NCI-H2171 treated with DMSO at 0.1 percent for 48 hours (cell line): ENCODE results near the gene TXNRD1.
"Not testable (repeated sequence)": the region's sequence is repeated elsewhere in the genome, so short reads cannot be mapped to it uniquely, and the experiment has no call there.

ENCODE experiments used
- DNase-seq: peaks from one replicate; lab custom pipeline; 2025; lab: John Stamatoyannopoulos, UW

Gene TXNRD1

DNA sequence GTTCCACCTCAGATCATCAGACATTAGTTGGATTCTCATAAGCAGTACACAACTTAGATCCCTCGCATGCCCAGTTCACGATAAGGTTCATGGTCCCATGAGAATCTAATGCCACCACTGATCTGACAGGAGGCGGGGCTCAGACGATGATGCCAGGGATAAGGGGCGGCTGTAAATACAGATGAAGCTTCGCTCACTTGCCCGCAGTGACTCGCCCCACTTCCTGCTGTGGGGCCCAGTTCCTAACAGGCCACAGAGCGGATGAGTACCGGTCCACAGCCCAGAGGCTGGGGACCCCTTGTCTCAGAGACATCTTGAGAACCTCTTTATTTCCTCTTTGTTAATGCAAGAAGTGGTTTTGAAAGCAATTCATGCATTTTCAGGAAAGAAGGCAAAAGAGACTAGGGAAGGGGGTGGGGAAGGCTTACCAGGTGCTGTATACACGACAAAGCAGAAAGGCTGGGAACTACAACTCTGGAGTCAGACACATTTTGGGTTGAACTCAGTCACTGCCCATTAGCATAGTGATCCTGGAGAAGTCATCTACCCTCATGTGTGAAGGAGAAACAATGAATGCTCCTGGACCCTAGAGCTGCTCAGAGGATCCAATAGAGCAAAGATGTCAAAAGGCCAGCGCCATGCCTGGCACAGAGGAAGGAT, 156.6 kb downstream of the TXNRD1 start:
- no peak for DNase-seq

GRCh38 chr12:104372721-104373335, 157.2 kb downstream of the TXNRD1 start:
- no peak for DNase-seq

GRCh38 chr12:104374071-104374470, 158.5 kb downstream of the TXNRD1 start:
- no peak for DNase-seq

DNA sequence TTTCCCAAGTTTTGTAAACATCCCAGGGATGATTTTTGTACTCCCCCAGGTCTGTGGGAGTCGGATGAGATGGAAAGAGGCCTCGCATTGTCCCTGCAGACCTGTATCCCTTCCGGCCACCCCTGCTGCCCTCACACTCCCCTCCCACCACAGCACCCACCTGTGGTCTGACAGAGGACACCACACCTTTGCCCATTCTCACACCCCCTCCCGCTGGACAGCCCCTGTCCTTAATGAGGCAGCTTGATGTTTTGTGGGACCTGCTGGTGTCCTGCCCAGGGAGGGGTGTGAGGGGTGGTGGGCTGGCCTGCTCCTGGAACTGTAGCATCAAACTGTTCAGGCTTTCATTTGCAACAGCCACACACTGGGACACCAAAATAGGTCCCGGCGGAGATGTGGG, 159.2 kb downstream of the TXNRD1 start:
- DNase-seq = no peak

DNA sequence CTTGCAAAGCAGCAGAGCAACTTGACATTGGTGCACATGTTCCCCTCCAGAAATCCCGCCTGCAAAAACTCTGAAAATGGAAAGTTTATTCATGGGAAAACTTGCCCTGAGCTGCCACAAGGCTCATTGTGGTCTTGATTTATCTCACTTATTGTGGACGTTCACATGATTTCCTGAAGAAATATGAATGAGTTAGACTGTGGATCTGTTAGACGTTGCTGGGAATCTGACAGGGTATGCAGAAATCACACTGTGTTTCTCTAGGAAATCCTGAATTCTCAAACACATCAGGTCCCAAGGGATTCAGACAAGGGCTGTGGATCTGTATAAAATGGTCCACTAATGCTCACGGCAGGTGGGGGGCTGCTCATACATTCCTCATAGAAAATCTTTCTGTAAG, 160.2 kb downstream of the TXNRD1 start:
- DNase-seq = no peak

DNA sequence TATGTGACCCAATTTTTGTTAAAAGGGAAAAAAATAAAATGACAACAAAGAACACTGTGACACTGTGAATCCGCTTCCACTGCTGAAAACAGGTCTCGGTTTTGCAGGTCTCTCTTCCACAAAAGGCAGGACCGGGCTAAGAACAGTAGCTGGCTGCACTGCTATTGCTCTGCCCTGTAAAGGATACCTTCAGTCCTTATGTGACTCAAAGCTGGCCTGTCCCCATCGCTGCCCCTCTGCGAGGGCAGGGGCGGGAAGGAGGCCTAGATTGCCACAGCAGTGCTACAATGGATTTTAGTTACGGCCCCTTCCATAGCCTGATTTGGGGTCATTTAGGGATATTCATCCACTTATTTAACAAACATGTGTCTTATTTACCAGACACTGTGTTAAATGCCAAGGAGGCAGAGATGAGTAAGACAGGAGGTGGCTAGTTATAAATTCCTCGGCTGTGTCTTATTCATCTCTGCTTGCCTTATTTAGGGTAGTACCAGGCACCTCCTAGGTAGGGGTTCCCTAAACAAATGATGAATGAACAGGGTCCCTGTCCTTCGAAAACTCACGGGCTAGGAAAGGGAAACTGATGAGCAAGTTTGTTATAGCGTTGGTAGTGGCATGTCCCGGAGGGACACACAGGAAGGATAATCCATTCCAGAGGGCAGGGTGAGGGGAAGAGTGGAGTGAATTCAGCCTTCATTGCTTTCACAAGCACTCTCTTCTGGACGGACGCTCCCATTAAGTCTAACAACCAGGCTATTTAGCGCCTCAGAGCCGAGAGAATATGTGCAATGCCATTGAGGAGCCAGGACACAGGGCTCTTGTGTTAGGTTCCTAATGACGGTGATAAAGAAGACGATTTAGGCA, 161.3 kb downstream of the TXNRD1 start:
- DNase-seq = no peak

DNA sequence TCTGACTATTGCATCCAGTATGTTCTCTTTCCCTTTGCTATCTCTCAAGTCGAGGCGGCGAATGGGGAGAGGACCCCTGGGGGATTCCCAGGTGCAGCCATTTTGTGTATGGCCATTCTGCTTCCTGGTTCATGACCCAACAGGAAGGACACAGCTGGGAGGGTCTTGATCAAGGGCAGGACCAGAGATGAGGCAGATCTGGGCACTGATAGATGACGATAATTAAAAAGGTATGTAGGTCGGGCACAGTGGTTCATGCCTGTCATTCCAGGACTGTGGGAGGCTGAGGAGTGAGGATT, 161.9 kb downstream of the TXNRD1 start:
- DNase-seq = no peak

GRCh38 chr12:104378427-104378826, 162.8 kb downstream of the TXNRD1 start:
- DNase-seq = no peak

- DNase-seq = no peak
Observed at GRCh38 chr12:104381341-104381730, 165.8 kb downstream of the TXNRD1 start.

DNA sequence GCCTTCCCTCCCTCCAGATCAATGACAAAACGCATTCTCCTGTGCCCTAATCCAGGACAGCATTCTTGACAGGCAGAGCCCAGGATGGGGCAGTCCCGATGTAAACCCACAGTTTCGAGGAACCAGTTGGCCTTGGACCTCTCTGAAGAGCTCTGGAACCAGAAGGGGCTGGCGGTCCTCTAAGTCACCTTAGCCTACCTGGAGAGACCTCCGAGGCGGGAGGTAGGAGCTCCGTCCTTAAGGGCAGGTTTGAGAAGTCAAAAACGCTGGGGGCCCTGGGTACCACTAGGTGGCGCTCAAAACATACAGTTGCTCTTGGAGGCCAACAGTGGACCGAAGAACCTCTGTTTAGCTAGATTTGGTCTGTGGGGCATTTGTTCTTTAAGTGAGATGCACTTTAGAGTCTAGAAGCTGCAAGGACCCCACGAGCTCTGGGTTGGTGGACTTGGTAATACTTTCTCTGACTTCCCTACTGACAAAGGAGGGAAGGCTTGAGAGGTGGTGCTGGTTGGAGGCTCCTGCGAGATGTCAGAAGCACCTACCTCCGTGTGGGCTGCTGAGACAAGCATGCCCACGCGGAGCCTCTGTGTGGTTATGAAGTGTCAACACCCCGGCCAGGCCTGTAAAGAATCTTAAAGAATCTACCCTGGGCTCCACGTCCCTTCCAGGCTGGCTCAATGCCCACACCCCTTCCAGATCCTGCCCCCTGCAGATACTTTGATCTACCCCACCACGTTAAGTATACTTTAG, 166.3 kb downstream of the TXNRD1 start:
- peak; percentile 76 for DNase-seq

DNA sequence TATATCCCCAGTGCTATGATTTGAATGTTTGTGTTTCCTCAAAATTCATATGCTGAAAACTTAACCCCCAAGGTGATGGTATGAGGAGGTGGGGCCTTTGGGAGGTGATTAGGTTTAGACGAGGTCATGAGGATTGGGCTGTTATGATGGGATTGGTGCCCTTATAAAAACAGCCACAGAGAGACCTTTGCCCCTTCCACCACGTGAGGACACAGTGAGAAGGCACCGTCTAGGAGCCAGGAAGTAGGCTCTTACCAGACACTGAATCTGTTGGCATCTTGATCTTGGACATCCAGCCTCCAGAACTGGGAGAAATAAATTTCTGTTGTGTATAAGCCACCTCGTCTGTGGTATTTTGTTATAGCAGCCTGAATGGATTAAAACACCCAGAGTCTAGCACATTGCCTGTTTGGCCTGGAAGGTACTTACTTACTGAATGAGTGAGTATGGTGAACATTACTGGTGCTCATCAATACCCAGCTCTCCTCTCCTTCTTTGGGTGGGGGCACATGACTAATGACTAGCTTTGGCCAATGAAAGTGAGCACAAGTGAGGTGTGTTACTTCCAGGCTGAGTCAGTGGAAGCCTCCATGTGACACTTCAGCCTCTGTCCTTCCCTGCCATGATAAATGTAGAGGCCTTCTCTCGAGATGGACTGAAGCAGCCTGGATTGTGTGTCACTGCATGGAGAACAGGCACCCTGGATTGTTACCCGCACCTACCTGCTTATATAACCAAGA, 168.7 kb downstream of the TXNRD1 start:
- DNase-seq = no peak

DNA sequence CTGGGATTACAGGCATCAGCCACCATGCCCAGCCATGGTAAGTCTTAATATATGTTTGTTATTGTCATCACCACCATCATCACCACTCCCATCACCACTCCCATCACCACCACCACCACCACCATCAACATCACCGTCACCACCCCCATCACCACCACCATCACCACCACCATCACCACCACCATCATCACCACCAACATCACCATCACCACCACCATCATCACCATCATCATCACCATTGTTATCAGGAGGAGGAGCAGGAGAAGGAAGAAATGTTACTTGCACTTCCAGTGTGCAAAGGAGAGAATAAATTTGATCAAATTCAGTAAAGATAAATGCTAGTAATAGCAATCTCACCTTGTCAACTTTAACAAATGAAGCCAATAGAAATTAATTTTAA, 169.9 kb downstream of the TXNRD1 start:
- no peak for DNase-seq

DNA sequence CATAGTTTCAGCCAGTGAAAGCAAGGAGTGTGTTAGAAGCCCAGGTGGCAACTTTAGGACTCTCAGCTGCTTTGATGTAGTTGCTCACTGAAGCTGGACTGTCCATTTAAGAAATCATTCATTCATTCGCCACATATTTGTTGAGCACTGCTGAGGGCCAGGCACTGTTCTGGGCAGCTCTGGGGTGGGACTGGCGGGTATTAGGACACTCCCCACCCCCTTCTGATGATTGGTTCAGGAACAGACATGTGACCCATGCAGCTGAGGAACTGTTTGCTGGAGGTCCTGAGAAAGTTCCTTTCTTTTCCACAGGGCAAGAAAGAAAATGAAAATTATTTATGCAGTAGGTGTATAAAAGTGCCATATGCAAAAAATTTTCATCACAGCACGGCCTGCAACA, 170.9 kb downstream of the TXNRD1 start:
- DNase-seq = no peak

- DNase-seq = no peak
Observed at GRCh38 chr12:104387190-104387589, 171.6 kb downstream of the TXNRD1 start.

DNA sequence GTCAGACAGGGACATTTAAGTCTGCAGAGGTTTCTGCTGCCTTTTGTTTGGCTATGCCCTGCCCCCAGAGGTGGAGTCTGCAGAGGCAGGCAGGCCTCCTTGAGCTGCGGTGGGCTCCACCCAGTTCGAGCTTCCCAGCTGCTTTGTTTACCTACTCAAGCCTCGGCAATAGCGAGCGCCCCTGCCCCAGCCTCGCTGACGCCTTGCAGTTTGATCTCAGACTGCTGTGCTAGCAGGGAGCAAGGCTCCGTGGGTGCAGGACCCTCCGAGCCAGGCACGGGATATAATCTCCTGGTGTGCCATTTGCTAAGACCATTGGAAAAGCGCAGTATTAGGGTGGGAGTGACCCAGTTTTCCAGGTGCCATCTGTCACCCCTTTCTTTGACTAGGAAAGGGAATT, 178.5 kb downstream of the TXNRD1 start:
- not testable (repeated sequence) for DNase-seq
